Limb (tissue), 2 donors: ENCODE results near the gene TMEM179.
"Not testable (repeated sequence)": the region's sequence is repeated elsewhere in the genome, so short reads cannot be mapped to it uniquely, and the experiment has no call there.

Source experiments
- DNase-seq, 2 donors: peaks; one replicate each; pipeline ENCODE4 v3.0.0-alpha.2; 2016; ENCODE audit errors: extremely low spot score in 2 of 2

Gene TMEM179

GRCh38 chr14:104604458-104605449 lies at the start of gene TMEM179:
Gene TMEM179, minus strand, starts transcription at chr14:104604772. Its CDS starts 31 bp downstream, at chr14:104604741.
- DNase-seq: peak; percentile 26 to 81

GRCh38 chr14:104654119-104654518 lies 49.5 kb upstream of the TMEM179 start:
- no peak for DNase-seq

GRCh38 chr14:104653130-104653920 lies 48.8 kb upstream of the TMEM179 start:
- DNase-seq: not testable (repeated sequence)

GRCh38 chr14:104652386-104652785 lies 47.8 kb upstream of the TMEM179 start:
- no peak for DNase-seq

- no peak for DNase-seq
These were observed 47.3 kb upstream of the TMEM179 start for GRCh38 chr14:104651876-104652260.

GRCh38 chr14:104650981-104651875 lies 46.7 kb upstream of the TMEM179 start:
- DNase-seq: no peak

- DNase-seq: peak; percentile 67 to 91
These were observed 45.7 kb upstream of the TMEM179 start for GRCh38 chr14:104650057-104650980.

GRCh38 chr14:104647467-104648043 lies 43.0 kb upstream of the TMEM179 start:
- DNase-seq: no peak

GRCh38 chr14:104644656-104645378 lies 40.2 kb upstream of the TMEM179 start:
- DNase-seq: no peak

- no peak for DNase-seq
These were observed 39.6 kb upstream of the TMEM179 start for GRCh38 chr14:104644091-104644635.

GRCh38 chr14:104643306-104643705 lies 38.7 kb upstream of the TMEM179 start:
- no peak for DNase-seq

- DNase-seq: no peak
These were observed 37.9 kb upstream of the TMEM179 start for GRCh38 chr14:104642540-104642868.

- DNase-seq: no peak
These were observed 37.4 kb upstream of the TMEM179 start for GRCh38 chr14:104641753-104642539.

- no peak for DNase-seq
These were observed 36.1 kb upstream of the TMEM179 start for GRCh38 chr14:104640681-104641080.

- DNase-seq: peak; percentile 51 to 82
These were observed 35.4 kb upstream of the TMEM179 start for GRCh38 chr14:104639885-104640548.

- no peak for DNase-seq
These were observed 34.9 kb upstream of the TMEM179 start for GRCh38 chr14:104639471-104639870.

GRCh38 chr14:104638927-104639450 lies 34.4 kb upstream of the TMEM179 start:
- no peak for DNase-seq
